Measurements from ENCODE around the gene BLTP3B.

DNA sequence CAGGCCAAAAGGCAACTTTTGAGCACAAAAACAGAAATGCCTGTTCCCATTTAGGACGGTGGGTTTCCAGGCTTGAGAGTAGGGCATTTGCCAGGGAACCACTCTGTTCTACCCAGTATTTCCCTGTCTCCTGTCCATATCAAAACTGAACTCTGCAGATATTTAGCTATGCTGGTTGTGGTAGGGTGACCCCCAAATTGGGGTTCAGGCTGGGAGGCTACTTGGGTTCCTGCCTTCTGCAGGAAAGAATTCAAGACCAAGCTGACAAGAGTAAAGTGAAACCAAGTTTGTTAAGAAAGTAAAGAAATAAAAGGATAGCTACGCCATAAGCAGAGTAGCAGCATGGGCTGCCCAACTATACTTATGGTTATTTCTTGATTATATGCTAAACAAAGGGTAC lies 3.6 kb upstream of the BLTP3B start:
- TF ChIP-seq, protein P1, sequence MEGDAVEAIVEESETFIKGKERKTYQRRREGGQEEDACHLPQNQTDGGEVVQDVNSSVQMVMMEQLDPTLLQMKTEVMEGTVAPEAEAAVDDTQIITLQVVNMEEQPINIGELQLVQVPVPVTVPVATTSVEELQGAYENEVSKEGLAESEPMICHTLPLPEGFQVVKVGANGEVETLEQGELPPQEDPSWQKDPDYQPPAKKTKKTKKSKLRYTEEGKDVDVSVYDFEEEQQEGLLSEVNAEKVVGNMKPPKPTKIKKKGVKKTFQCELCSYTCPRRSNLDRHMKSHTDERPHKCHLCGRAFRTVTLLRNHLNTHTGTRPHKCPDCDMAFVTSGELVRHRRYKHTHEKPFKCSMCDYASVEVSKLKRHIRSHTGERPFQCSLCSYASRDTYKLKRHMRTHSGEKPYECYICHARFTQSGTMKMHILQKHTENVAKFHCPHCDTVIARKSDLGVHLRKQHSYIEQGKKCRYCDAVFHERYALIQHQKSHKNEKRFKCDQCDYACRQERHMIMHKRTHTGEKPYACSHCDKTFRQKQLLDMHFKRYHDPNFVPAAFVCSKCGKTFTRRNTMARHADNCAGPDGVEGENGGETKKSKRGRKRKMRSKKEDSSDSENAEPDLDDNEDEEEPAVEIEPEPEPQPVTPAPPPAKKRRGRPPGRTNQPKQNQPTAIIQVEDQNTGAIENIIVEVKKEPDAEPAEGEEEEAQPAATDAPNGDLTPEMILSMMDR (IDR thresholded peaks at IDR 0.05; ENCODE audit: low read depth, low read length, poor library complexity, severe bottlenecking) = no peak
- no peak for TF ChIP-seq EZH2phosphoT487 (IDR thresholded peaks at IDR 0.05; ENCODE audit: borderline replicate concordance, low read length)
